ENCODE data around the gene GPX2.

- TF ChIP-seq CTCF (conservative IDR thresholded peaks at IDR 0.05; ENCODE audit: low read length): no peak
- TF ChIP-seq EZH2phosphoT487 (IDR thresholded peaks at IDR 0.05; ENCODE audit: borderline replicate concordance, low read depth, low read length): no peak
These were observed 22.9 kb upstream of the GPX2 start for GRCh38 chr14:64965356-64966000.
